Central memory CD4-positive, alpha-beta T cell (primary cell): ENCODE data around the gene MAPKBP1.

Experiments used
- DNase-seq: peaks from one replicate; pipeline ENCODE4 v3.0.0; 2022

Gene MAPKBP1

GRCh38 chr15:41852736-41853590 lies 78.7 kb downstream of the MAPKBP1 start:
- no peak for DNase-seq

DNA sequence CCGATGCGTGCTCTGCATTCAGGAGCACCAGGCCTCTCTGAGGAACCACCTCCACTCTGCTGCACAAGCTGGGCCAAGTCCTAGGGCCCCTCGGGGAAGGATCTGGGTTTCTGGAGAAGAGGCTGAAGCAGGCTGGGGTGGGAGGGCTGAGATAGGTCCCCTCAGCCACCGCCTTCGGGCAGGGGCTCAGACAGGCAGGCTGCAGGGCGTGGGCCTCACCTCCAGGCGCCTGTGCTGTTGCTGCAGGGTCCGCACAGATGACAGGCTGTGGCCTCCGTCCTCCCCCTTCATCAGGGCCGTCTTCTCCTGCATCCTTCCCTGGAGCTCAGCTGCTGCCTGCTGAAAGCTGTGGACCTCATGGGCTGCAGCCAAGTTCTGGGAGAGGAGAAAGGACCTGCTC lies 79.5 kb downstream of the MAPKBP1 start:
- no peak for DNase-seq

DNA sequence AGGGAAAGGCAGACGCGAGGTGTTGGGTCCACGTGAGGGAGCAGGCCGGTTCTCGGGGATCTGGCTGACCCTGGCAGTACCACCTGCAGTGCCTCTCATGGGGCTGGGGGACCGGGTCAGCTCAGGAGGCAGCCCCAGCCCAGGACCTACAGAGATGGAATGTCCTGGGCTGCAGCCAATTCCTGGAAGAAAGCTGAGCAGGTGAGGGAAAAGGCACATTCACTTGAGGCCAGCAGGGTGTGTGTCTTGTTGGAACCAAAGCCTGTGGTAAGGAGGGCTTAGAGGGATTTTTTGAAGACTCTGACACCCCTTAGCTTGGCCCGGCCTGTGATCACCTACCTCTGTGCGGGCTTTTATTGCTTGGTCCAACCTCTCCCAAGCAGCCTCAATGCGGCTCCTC lies 80.2 kb downstream of the MAPKBP1 start:
- DNase-seq, result no peak

GRCh38 chr15:41855261-41855961 lies 81.1 kb downstream of the MAPKBP1 start:
- DNase-seq, result no peak

DNA sequence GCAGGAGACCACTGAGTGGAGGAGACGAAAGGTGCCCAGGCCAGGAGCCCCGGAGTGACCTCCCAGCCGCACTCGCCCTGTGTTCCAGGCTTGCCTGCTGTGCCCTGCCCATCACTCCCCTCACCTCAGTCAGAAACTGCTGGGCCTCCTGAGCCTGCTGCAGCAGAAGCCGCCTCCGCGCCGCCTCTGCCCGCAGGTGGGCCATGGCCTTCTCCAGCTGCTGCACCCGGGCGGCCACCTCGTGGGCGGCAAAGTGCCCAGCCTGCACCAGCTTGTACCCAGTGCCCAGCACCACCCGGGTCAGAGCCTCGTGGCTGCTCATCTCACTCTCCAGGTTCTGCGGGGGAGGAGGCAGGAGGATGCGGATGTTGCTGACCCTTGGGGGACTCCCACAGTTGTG lies 82.0 kb downstream of the MAPKBP1 start:
- no peak for DNase-seq

- DNase-seq, result no peak
These were observed 82.4 kb downstream of the MAPKBP1 start for GRCh38 chr15:41856716-41857115.

GRCh38 chr15:41857316-41857715 lies 83.0 kb downstream of the MAPKBP1 start:
- DNase-seq, result no peak

DNA sequence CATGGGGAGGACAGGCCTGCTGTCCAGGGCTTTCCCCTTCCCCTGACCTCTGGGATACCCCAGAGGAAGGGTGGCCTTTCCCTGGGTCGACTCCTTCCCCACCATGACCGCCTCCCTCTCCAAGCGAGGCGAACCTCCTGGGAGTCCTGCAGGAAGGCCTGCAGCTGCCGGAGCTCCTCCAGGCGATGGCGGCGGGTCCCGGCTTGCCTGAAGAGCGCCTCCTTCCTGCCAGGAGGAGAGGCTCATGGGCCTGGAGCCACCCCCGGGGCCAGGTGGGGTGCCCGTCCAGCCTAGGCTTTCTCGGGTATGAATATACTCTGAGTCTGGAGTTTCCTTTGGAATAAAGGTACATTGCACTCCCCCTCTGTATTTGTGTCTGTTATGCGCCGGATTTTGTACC lies 84.5 kb downstream of the MAPKBP1 start:
- DNase-seq, result no peak

- DNase-seq, result no peak
These were observed 86.0 kb downstream of the MAPKBP1 start for GRCh38 chr15:41860049-41860828.

GRCh38 chr15:41861736-41862356 lies 87.6 kb downstream of the MAPKBP1 start:
- DNase-seq, result no peak

- DNase-seq, result no peak
These were observed 88.3 kb downstream of the MAPKBP1 start for GRCh38 chr15:41862515-41863116.

GRCh38 chr15:41865490-41866055 lies 91.3 kb downstream of the MAPKBP1 start:
- no peak for DNase-seq

GRCh38 chr15:41866263-41866703 lies 92.0 kb downstream of the MAPKBP1 start:
- no peak for DNase-seq

DNA sequence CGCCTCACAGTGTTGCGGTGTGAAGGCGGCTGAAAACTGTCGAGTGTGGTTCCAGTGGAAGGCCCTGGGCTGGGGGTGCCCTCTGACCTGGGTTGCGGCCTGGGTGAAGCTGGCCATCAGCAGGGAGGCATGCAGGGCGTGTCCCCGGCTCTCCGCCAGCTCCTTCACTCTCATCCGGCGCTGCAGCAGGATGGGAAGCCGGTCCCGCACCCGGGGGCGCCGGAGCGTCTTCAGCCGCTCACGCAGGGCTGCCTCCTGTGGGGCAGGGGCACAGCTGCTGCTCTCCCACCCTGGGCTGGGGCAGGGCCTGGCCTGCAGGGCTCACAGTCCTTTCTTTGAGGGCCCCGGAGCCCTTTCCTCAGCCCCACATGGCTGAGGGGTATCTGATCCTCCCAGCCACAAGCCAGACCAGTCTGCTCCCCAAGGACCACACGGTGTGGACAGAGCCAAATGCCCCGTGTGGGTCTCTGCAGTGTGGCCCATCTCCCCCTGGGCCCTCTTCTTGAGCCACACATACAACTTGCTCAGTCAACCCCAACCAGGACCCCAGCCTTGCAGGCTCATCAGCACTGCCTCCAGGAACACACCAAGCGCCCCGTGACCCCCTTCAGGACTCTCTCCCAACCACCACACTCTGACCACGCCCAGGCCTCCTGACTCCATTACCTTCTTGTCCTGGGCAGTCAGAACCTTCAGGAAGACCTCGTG lies 92.7 kb downstream of the MAPKBP1 start:
- no peak for DNase-seq

DNA sequence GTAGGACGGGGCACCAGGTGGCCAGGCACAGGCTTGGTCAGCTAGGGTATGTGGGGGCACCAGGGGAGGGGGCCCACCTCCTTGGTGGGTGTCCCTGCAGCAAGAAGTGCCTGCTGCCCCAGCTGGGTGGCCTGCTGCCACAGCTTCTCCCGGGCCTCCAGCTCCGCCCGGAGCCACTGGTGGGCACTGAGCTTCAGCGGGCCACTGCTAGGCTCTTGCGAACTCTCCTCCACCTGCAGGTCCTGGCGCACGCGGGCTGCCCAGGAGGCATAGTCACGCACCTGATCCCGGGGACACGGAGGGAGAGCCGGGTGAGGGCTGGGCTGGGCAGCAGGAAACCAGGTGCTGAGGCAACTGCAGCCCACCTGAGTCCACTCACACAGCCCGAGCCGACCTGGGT lies 94.0 kb downstream of the MAPKBP1 start:
- DNase-seq, result no peak

DNA sequence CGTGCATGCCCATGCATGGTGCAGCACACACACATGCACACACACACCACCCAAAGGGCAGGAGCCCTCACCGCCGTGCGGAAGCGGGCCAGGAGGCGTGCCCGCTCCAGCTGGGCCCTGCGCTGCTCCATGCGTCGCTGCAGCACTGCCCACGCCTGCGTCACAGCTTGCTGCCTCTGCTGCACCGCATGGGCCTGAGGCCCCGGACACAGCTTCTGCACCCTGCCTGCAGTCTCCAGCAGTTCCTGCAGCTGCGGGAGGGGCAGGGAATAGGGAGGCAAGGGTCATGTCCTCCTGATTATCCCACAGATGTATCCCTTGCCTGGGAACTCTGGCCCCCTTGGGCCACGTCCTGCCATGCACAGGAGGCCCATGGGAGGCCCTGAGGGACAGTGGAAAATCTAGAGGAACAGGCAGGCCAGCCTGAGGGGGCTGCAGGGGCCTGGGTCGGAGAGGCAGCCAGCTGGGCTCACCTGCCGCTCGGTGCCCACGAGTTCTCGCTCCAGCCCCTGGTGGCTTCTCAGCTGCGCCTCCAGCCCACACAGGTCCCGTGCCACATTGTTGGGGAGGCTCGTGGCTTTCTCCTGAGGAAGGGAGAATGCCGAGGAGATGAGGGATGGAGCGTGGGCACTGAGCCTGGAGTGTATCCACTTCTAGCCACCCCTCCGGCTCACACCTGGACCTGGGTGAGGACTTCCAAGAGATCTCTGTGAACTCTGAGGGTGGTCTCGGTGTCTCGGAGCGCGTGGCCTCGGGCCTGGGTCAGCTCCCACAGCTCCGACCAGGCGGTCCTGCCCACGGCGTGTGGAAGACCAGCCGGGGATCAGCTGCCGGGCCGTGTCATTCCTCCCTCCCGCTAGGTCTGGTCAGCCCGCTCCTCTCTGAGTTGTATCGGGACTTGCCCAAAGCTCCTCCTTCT lies 95.7 kb downstream of the MAPKBP1 start:
- DNase-seq, result no peak

- DNase-seq, result peak; percentile 71
These were observed 96.4 kb downstream of the MAPKBP1 start for GRCh38 chr15:41870689-41871081.

DNA sequence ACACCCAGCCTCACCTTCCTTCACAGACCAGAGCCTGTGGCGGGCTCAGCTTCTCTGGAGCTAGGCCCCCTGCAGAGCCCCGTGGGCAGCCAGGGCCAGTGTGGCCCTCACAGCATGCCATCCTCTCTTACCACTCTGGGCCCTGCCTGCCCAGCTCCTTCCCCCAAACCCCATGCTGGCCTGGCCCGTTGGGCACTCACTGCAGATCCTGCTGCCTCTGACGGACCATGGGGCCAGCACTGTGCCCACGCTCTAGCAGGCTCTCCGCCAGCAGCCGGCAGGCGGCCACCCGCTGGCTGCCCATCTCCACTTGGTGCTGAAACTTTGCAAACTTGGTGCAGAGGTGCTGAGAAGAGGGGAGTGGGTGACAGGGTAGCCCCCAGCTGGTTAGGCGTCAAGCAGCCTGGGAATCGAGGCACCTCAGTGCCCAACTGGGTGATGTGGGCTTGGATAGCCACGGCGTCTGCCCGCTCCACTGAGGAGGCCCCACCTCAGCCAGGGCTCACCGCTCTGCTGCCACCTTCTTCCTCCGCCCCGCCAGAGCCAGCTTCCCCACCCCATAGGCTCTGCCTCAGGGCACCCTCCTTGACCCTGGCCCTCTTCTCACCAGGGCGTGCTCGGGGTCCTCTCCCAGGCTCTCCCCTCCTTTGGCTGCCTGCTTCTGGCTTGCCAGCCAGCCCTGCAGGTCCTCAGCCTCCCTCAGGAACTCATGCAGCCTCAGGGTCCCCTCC lies 97.1 kb downstream of the MAPKBP1 start:
- no peak for DNase-seq

GRCh38 chr15:41872166-41872747 lies 98.0 kb downstream of the MAPKBP1 start:
- no peak for DNase-seq
